ENCODE data around the gene MRPL58. TPM values are rescaled to one million over a fixed set of nuclear protein-coding genes. Genes with fewer than 3 reads are reported as not detected.

Gene MRPL58
- total RNA-seq, 1 experiment from 2014 or later, result 41.9 TPM

GRCh38 chr17:75033346-75034235 lies 21.1 kb downstream of the MRPL58 start (continued):
- TF ChIP-seq JAZF1 (CRISPR knock-in tag; IDR thresholded peaks at IDR 0.05) (no peak), ZNF138 (CRISPR knock-in tag; conservative IDR thresholded peaks at IDR 0.05) (no peak), HMGXB4 (CRISPR knock-in tag; IDR thresholded peaks at IDR 0.05) (no peak; the same call in 1 of the 2 replicates), NFE2L1 (CRISPR knock-in tag; IDR thresholded peaks at IDR 0.05) (no peak), ATF6 (CRISPR knock-in tag; IDR thresholded peaks at IDR 0.05) (no peak), CBFB (CRISPR knock-in tag; IDR thresholded peaks at IDR 0.05; ENCODE audit: low read depth) (no peak), TCF7 (CRISPR knock-in tag; IDR thresholded peaks at IDR 0.05; ENCODE audit: low read depth) (no peak), ELF4 (CRISPR knock-in tag; IDR thresholded peaks at IDR 0.05; ENCODE audit: low read depth) (no peak), MXD4 (CRISPR knock-in tag; IDR thresholded peaks at IDR 0.05; ENCODE audit: borderline replicate concordance) (no peak), FOXP4 (CRISPR knock-in tag; IDR thresholded peaks at IDR 0.05) (no peak), IRF1 (CRISPR knock-in tag; IDR thresholded peaks at IDR 0.05) (no peak), ZSCAN18 (CRISPR knock-in tag; IDR thresholded peaks at IDR 0.05) (no peak), NFATC4 (CRISPR knock-in tag; IDR thresholded peaks at IDR 0.05) (no peak), GABPB1 (CRISPR knock-in tag; IDR thresholded peaks at IDR 0.05) (0 out of 2 replicates have a peak, but pooled peaks have one; percentile 60), ZNF671 (CRISPR knock-in tag; IDR thresholded peaks at IDR 0.05) (no peak), NFYB (CRISPR knock-in tag; conservative IDR thresholded peaks at IDR 0.05; ENCODE audit: low read depth) (no peak; the same call in 1 of the 2 replicates), ZNF396 (CRISPR knock-in tag; IDR thresholded peaks at IDR 0.05; ENCODE audit: borderline replicate concordance) (no peak), USF1 (CRISPR knock-in tag; IDR thresholded peaks at IDR 0.05) (peak; percentile 78; the same call in 1 of the 2 replicates), NR1H2 (CRISPR knock-in tag; IDR thresholded peaks at IDR 0.05) (no peak), E2F1 (CRISPR knock-in tag; IDR thresholded peaks at IDR 0.05) (no peak), USF2 (CRISPR knock-in tag; IDR thresholded peaks at IDR 0.05) (peak; percentile 80), FOXJ3 (CRISPR knock-in tag; IDR thresholded peaks at IDR 0.05; ENCODE audit: borderline replicate concordance) (no peak), AFF4 (CRISPR knock-in tag; IDR thresholded peaks at IDR 0.05; ENCODE audit: borderline replicate concordance) (no peak)

Measured in WTC11 (cell line).